ENCODE results near the gene SUCO. TPM values are rescaled to one million over a fixed set of nuclear protein-coding genes. Genes with fewer than 3 reads are reported as not detected.

The SUCO gene
- total RNA-seq, 1 donor from 2014 or later = 35.2 TPM

- H3K9me3 Mint-ChIP-seq (ENCODE audit: low read depth) = no peaks in the 10 kb centered on the region
- no peak overlapping the region for H3K27ac Mint-ChIP-seq (ENCODE audit: unreplicated experiment)
- H3K4me3 Mint-ChIP-seq (ENCODE audit: unreplicated experiment) = no peak overlapping the region
- no peaks in the 10 kb centered on the region for H3K27me3 Mint-ChIP-seq (ENCODE audit: low read depth)
- H3K4me1 Mint-ChIP-seq (ENCODE audit: low read depth) = peaks cover 5% of the 10 kb centered on the region
- TF ChIP-seq, protein P1, sequence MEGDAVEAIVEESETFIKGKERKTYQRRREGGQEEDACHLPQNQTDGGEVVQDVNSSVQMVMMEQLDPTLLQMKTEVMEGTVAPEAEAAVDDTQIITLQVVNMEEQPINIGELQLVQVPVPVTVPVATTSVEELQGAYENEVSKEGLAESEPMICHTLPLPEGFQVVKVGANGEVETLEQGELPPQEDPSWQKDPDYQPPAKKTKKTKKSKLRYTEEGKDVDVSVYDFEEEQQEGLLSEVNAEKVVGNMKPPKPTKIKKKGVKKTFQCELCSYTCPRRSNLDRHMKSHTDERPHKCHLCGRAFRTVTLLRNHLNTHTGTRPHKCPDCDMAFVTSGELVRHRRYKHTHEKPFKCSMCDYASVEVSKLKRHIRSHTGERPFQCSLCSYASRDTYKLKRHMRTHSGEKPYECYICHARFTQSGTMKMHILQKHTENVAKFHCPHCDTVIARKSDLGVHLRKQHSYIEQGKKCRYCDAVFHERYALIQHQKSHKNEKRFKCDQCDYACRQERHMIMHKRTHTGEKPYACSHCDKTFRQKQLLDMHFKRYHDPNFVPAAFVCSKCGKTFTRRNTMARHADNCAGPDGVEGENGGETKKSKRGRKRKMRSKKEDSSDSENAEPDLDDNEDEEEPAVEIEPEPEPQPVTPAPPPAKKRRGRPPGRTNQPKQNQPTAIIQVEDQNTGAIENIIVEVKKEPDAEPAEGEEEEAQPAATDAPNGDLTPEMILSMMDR (IDR thresholded peaks at IDR 0.05) = no peak
- peaks cover 16% of the 10 kb centered on the region for H3K36me3 Mint-ChIP-seq (ENCODE audit: low read depth)
- DNase-seq (ENCODE audit: low spot score) = no peak
Measured at GRCh38 chr1:172605641-172606040, 72.7 kb downstream of the SUCO start.

GRCh38 chr1:172607145-172607544 is 74.2 kb downstream of the SUCO start:
- Mint-ChIP-seq H3K27me3 (ENCODE audit: low read depth) (no peaks in the 10 kb centered on the region), H3K36me3 (ENCODE audit: low read depth) (peaks cover 11% of the 10 kb centered on the region), H3K27ac (ENCODE audit: unreplicated experiment) (no peak overlapping the region), H3K9me3 (ENCODE audit: low read depth) (no peaks in the 10 kb centered on the region), H3K4me3 (ENCODE audit: unreplicated experiment) (no peak overlapping the region), H3K4me1 (ENCODE audit: low read depth) (peaks cover 5% of the 10 kb centered on the region)
- no peak for DNase-seq (ENCODE audit: low spot score)
- TF ChIP-seq, protein P1 (IDR thresholded peaks at IDR 0.05) = no peak

GRCh38 chr1:172608098-172608601 is 75.2 kb downstream of the SUCO start:
- Mint-ChIP-seq H3K36me3 (ENCODE audit: low read depth) (peaks cover 14% of the 10 kb centered on the region), H3K27ac (ENCODE audit: unreplicated experiment) (no peak overlapping the region), H3K4me1 (ENCODE audit: low read depth) (peaks cover 5% of the 10 kb centered on the region), H3K4me3 (ENCODE audit: unreplicated experiment) (no peak overlapping the region), H3K9me3 (ENCODE audit: low read depth) (no peaks in the 10 kb centered on the region), H3K27me3 (ENCODE audit: low read depth) (no peaks in the 10 kb centered on the region)
- TF ChIP-seq, protein P1 (IDR thresholded peaks at IDR 0.05) = no peak
- no peak for DNase-seq (ENCODE audit: low spot score)

DNA sequence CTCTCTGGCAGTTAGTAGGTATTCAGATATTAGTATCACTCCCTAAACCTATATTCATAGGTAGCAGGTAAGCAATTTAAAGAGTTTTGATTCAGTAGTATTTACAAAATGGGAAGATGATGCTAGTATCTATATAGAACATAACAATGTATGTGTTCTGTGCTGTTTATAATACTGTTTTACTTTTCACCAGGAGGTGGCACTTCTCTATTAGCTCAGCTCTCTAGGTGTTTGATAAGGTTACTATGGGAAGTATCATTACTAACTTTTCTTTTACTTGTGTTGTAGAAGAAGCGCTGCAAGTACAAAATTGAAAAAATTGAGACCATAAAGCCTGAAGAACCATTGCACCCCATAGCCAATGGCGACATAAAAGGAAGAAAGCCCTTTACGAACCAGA is 76.6 kb downstream of the SUCO start:
- H3K4me1 Mint-ChIP-seq (ENCODE audit: low read depth) = peaks cover 7% of the 10 kb centered on the region
- peaks cover 12% of the 10 kb centered on the region for H3K36me3 Mint-ChIP-seq (ENCODE audit: low read depth)
- DNase-seq (ENCODE audit: low spot score) = no peak
- no peak overlapping the region for H3K4me3 Mint-ChIP-seq (ENCODE audit: unreplicated experiment)
- no peak overlapping the region for H3K27ac Mint-ChIP-seq (ENCODE audit: unreplicated experiment)
- TF ChIP-seq, protein P1 (IDR thresholded peaks at IDR 0.05) = peak; percentile 69
- H3K9me3 Mint-ChIP-seq (ENCODE audit: low read depth) = no peaks in the 10 kb centered on the region
- H3K27me3 Mint-ChIP-seq (ENCODE audit: low read depth) = no peaks in the 10 kb centered on the region

- Mint-ChIP-seq H3K27ac (ENCODE audit: unreplicated experiment) (no peak overlapping the region), H3K36me3 (ENCODE audit: low read depth) (peaks cover 13% of the 10 kb centered on the region), H3K27me3 (ENCODE audit: low read depth) (no peaks in the 10 kb centered on the region), H3K4me1 (ENCODE audit: low read depth) (peaks cover 3% of the 10 kb centered on the region), H3K4me3 (ENCODE audit: unreplicated experiment) (no peak overlapping the region), H3K9me3 (ENCODE audit: low read depth) (peaks cover 12% of the 10 kb centered on the region)
- DNase-seq (ENCODE audit: low spot score) = no peak
- TF ChIP-seq, protein P1 (IDR thresholded peaks at IDR 0.05) = no peak
Measured at GRCh38 chr1:172612478-172612877, 79.5 kb downstream of the SUCO start.

Data from chondrocyte (in vitro differentiated cells).